GM19035 (cell line): ENCODE results near the gene TRIM31.
"Not testable (repeated sequence)": the region's sequence is repeated elsewhere in the genome, so short reads cannot be mapped to it uniquely, and the experiment has no call there.

ENCODE experiments used
- ATAC-seq: cut with Tn5 transposase; IDR thresholded peaks from one replicate; pipeline ENCODE4 v1.9.1; 2021; ENCODE audit not compliant: unreplicated experiment

Gene TRIM31

DNA sequence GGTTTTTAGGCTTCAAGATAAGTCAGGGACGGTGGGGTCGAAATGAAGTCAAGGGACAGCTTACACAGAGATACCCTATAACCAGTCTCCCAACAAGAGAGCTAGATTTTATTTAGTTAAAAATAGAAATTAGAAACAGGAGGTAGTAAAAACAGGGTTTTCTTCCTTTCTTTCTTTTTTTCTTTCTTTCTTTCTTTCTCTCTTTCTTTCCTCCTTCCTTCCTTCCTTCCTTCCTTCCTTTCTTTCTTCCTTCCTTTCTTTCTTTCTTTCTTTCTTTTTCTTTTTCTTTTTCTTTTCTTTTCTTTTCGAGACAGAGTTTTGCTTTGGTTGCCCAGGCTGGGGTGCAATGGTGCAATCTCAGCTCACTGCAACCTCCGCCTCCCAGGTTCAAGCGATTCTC, 5.8 kb upstream of the TRIM31 start:
- not testable (repeated sequence) for ATAC-seq

- no peak for ATAC-seq
These were observed 3.8 kb upstream of the TRIM31 start for GRCh38 chr6:30116724-30117123.

- no peak for ATAC-seq
These were observed 951 bp upstream of the TRIM31 start for GRCh38 chr6:30113841-30114240.

- ATAC-seq = no peak
These were observed 392 bp downstream of the TRIM31 start for GRCh38 chr6:30112402-30112994.

GRCh38 chr6:30111266-30111856, 1.5 kb downstream of the TRIM31 start:
- ATAC-seq = no peak

DNA sequence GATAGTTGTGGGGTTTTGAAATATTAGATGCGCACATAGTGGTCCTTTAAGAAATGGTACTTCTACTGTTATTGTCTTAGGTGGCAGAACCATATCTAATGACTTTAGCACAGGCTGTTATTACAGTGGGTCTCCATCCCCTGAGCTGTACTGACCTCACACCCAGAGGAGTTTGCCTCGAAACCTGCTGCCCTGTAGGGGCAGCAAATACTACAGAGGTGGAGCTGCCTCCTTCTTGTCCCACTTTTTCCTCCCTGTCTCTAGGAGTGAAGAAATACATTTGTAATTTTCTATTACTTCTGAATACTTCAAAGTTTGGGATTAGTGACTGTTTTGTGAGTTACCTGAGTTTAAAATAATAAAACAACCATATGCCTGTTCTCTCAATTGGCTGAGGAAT, 8.2 kb downstream of the TRIM31 start:
- no peak for ATAC-seq

DNA sequence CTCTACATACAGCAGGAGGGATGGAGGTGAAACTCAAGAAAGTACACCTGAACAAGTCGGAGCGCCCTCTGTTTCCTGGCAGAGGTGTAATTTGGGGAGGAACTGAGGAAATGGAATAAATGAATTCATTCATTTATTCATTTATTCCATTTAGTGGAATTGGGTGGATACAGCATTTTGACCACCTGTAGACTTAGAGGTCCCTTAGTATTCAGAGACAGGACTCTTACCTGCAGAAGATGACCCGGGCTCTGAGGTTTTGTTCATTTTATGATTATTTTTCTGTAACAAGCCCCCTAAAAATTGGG, 9.1 kb downstream of the TRIM31 start:
- ATAC-seq = no peak

DNA sequence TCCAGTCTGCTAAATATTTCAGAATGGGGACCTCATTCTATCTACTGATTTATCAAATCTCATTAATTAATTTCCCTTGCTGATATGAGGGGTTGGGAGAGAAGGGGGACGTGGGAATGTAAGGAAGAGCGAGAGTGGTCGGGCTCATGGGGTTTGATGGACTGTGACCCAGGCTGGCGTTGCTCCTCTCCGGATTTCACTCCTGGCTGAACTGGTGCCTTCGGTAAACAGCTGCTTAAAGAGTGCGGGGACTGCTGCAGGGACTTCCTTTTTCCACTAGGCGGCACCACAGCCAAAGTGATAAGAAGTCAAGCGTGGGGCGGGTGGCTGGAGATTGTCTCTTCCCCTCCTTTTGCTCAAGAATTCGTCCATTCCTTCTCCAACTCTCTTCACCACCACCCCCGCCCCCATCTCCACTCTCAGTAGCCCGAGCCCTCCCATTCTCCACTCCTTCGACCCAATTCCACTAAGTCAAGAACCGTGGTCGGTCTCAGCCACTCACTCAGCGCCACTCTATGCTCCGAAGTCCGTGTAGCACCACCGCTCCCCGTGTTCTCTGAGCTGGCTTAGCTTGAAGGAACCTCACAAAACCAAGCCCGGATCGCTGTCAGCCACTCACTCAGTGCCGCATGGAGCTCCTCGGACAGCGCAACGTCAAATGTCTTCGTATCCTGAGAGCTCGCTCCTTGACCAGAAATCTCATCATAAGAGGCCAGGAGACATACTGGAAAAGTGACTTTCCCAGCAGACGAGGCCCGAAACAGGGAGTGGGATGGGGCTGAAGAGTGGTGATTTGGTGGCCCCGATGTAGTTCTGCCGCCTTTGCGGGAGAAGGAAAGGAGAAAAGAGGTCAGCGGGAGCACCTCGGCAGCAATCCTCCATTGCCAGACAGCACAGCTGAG, 9.7 kb downstream of the TRIM31 start:
- peak; percentile 76 for ATAC-seq

DNA sequence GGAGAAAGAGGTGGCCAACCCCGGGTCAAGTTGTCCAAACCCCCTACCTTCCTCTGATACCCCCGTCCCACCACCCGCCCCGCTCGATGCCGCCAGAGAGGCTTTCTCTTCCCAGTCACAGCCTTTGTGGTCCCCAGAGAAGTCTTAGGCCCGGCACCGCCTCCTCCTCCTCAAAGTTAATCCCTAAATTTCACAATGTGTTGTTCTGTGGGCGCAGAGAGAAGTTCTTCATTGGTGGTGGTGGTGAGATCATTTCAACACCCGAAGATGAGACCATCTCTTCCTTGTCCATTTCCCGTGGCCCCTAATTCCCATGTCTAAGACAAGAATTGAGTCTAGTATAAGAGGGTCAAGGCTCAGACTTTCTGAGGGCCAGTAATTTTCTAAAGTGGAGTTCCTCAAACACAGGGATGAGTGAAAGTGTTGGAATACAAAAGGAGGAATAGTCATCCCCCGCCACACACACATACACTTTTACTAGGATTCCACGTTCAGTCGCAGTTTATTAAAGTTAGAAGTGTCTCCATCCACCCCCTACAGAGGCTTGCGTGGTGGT, 10.4 kb downstream of the TRIM31 start:
- ATAC-seq = peak; percentile 11

GRCh38 chr6:30101444-30102413, 11.2 kb downstream of the TRIM31 start:
- ATAC-seq = peak; percentile 56

GRCh38 chr6:30100585-30101443, 12.1 kb downstream of the TRIM31 start:
- no peak for ATAC-seq

GRCh38 chr6:30100154-30100553, 12.7 kb downstream of the TRIM31 start:
- ATAC-seq = no peak

DNA sequence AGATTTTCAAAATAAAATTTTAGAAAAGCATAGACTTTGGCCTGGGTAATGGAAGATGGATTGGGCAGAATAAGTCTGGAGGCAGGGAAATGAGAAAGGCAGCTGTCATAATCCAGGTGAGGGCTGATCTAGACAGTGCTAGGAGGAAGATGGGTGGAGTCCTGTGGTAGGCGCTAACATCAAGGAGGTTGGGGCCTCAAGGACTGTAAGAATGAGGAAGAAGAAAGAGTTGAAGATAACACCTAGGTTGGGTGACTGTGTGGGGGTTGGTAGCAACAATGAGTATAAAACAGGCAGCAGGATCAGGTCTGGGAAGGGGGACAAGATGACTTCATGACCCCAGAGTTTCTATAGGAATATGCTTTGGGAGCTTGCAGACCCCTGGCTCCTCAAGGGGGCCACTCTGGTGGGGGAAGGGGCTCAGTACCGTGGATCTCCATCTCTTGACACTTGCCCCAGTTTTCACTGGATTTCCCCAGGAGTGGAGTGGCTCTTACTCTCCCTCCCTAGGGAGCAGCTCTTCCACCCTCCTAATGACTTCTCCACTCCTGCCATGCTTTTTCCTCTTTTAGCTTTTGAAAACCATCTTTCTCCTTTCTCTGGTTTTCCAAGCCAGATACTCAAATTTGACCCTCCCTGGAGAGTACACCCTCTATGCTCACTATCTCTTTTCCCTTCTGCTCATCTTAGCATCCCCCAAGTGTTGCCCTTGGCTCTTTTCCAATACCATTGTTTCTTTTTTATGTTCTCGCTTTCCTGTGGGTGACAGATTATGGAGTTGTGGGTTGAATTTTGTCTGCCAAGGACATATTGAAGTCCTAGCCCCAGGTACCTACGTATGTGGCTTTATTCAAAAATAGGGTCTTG, 14.8 kb downstream of the TRIM31 start:
- no peak for ATAC-seq

- ATAC-seq = no peak
These were observed 16.1 kb downstream of the TRIM31 start for GRCh38 chr6:30096829-30097228.

DNA sequence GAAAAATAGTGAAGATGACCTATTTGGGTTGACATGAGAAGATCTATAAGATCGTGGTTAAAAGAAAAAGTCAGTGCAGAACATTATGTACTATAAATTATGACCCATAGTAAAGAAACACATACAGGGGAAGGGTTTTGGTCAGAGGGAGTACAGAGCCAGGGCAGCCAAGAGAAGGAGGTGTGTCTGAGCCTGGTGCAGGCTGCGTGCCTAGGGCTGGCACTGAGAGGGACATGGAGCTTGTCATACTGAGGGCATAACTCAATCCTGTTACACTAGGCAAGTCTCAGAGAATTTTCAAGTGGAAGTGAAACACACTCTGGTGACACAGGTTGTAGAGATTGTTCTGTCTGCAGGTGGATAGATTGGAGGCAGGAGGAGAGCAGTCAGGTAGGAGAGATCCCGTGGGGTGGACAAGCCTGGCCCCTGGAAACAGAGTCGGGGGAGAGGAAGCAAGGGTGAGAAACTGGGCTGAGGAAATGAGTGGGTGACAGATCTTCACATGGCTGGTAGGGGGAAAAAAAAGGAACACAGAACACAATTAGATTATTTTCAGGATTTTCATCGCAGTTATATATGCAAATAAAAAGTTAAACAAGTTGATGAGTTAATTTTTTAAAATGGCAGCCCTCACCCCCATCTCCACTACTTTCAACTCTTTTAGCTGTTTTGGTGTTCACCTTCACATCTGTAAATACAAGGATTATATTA, 18.8 kb downstream of the TRIM31 start:
- ATAC-seq = no peak

- ATAC-seq = no peak
These were observed 19.9 kb downstream of the TRIM31 start for GRCh38 chr6:30092852-30093543.

- ATAC-seq = no peak
These were observed 21.1 kb downstream of the TRIM31 start for GRCh38 chr6:30091577-30092381.
